DMS153 treated with DMSO at 0.1 percent for 48 hours (cell line): ENCODE measurements around the gene ORAI3.
A peak's percentile ranks its signal among the peaks of the same experiment; 100 is the strongest.
"Not testable (repeated sequence)": the region's sequence is repeated elsewhere in the genome, so short reads cannot be mapped to it uniquely, and the experiment has no call there.

ENCODE experiments used
- DNase-seq: peaks from one replicate; lab custom pipeline; 2025; ENCODE audit not compliant: unreplicated experiment; lab: John Stamatoyannopoulos, UW

ORAI3 gene

DNA sequence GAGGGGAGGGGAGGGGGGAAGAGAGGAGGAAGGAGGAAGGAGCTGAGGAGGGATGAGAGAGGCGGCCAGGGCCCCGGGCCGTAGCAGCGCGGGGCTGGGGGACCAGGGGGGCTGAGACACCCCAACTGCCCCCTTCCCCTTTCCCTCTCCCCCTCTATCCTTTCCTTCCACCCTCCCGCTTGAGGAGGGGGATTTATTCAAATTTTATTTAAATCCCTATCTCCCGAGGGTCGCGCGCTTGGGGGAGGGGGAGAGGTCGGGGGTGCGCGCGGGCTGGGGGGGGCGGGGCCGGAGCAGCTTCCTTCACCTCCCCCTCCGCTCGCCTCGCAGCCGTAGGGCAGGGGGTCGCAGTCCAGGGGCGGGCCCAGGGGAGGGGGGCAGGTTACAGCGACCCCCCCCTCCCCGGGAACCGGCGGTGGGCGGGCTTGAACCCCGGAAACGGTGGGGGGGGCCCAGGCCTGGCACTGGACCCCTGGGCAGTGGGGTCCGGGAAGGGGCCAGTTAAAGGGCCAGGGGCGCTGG is 25.3 kb upstream of the ORAI3 start, which contains the start of gene FBXL19:
TSS of gene FBXL19 (plus strand) at position 19 of the 522 bp plus-strand sequence. CDS start 2,183 bp downstream, outside the sequence.
- no peak for DNase-seq

DNA sequence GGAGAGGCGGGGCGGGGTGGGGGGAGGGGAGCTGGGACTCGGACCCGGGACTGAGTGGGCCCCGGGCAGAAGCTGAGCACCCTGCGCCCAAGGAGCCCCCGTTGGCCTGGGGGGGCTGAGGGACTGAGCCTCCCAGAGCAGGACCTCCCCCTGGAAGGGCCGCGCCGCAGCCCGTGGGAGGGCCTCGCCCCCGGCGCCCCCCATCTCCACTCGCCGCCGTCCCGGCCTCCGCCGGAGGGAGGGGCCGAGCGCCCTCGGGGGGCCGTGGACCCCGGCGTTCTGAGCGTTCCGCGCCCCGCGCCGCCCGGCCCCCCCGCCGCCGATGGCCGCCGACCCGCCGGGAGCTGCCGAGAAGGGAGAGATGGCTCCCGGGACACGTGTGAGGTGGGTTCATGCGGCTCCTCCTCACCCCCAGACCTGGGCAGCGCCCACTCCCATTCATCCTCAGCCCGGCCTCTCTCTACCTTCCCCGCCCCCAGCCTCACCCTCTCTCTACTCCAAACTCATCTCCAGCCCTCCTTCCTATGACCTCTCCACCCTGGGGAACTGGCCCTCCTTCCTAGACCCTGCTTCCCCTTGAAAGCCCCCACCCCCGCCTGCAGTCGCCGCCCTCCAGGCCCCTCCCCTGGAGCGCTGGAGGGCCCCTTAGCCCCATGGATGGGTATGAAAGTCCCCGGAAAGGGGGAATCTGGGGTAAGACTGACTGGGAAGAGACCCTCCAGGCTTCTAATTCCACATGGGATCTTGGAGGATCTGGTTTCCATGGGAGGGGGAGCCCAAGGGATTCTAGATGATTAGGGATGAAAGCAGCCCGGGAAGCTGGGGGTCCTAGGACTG is 24.6 kb upstream of the ORAI3 start:
- no peak for DNase-seq

DNA sequence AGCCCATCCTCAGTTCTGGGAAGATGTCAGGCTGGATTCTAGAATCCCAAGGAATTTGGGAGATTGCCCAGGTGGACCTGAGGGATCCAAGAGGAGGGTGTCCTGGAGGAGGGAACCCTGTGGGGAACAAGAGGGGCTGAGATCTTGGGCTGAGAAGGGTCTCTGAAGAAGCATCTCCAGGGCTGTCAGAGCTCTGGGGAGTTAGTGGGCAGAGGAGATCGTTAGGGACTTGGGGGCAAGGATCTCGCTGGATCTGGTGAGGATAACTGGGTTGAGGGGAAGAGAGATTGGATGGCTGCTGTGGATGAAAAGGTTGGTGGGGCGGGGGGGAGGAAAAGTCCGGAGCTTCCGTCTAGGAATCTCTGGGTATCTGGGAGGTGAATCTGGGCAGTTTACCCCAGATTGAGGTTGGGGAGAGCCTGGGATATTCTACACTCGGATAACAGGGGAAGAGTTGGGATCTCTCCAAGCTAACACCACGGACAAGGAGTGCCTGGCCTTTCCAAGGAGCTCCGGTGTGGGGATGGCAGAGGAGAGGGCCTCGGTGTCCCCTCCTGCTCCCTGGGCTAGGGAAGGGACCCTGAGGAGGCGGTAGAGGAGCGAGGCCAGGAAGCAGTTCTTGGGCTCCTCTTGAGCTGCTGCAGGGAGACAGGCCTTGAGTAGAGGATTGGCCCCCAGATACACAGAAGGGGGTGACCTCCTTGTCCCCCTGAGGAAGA is 23.8 kb upstream of the ORAI3 start:
- DNase-seq = no peak

DNA sequence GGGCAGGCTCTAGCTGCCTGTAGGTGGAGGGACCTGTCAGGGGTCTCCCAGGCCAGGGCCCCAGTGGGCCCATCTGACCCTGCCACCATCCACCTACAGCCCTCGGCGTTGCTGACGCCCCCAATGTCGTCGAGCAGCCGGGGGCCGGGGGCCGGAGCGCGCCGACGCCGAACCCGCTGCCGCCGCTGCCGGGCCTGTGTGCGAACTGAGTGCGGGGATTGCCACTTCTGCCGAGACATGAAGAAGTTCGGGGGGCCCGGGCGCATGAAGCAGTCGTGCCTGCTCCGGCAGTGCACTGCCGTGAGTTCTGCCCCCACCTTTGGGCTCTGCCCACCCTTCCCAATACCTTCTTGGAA is 23.3 kb upstream of the ORAI3 start:
- DNase-seq = no peak

DNA sequence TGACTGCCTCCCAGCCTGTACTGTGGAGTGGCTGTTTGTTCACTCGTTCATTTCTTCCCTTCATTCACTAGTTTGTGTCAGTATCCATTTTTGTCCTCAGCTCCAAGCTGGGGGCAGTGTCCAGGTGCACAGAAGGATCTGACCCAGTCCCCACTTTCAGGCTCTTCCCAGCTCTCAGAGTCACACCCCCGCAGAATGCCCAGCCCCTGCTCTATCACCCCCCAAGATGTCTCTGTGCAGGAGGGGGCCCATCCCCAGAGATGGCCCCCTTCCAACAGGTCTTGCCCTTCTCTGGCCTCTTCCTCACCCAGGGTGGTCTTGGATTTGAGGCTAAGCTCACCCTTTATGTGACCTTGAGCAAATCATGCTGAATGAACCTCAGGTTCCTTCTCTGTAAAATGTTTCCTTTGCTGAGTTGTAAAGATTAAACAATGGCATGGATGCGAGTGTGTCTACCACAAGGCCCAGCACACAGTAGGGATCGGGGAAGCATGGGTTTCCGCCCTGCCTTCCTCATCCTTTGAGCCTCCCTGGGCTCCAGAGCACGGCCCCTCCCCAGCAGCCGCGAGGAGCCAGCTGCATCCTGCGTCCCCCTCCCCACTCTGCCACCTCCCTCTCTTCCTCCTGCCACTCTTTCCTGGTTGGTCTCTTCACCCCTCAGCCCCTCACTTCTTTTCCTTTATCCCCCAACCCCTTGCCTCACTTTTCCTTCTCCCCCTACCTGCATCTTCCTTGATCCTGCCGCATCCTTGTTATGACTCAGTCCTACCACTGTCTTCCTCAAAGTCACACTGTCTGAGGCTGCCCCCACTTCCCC is 22.7 kb upstream of the ORAI3 start:
- DNase-seq = no peak

DNA sequence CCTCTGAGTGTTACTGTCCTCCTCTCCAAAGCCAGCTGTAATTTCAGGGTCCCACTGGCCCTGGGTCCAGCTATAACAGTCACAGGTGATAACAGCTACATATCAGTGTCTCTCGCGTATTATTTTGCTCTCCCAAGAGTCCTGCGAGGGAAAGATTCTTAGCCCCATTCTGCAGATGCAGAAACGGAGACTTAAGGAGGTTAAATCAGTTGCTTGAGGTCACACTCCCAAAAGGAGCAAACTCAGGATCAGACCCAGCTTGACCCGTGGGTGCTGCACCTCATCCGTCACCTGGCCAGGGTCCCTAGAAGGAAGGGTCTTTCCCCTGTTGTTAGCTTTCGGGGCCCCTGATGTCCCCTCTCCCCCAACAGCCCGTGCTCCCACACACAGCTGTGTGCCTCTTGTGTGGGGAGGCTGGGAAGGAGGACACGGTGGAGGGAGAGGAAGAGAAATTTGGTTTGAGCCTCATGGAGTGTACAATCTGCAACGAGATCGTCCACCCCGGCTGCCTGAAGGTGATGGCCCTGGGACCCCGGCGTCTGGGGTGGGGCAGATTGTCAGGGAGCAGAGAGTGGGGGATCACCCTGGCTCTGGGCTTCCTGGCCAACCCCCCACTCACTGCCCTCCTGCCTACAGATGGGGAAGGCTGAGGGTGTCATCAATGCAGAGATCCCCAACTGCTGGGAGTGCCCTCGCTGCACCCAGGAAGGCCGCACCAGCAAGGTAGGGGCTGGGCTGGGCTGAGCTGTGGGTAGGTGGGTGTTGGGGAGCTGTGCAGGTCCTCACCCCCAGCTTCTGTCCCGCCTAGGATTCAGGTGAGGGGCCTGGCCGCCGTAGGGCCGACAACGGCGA is 21.7 kb upstream of the ORAI3 start:
- DNase-seq = no peak

DNA sequence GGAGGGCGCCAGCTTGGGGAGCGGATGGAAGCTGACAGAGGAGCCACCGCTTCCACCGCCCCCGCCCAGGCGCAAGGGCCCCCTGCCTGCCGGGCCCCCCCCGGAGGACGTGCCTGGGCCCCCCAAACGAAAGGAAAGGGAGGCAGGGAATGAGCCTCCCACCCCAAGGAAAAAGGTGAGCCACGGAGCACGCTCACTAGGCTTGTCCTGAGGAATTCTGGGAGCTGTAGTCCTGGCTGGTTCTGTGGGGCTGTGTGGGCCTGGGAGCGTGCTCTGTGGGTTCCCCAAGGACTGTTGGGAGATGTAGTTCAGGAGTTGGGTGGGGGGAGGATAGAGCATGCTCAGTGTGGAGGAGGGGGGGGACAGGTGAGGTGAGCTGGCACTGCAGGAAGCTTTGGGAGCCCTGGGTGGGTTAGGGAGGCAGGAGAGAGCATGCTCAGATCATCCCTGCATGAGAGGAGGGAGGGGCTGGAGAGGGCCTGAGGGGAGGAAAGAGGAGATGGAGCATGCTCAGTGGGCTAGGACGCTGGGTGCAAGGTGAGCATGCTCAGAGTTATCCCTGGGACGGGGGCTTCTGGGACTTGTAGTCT is 21.0 kb upstream of the ORAI3 start:
- peak; percentile 90 for DNase-seq

DNA sequence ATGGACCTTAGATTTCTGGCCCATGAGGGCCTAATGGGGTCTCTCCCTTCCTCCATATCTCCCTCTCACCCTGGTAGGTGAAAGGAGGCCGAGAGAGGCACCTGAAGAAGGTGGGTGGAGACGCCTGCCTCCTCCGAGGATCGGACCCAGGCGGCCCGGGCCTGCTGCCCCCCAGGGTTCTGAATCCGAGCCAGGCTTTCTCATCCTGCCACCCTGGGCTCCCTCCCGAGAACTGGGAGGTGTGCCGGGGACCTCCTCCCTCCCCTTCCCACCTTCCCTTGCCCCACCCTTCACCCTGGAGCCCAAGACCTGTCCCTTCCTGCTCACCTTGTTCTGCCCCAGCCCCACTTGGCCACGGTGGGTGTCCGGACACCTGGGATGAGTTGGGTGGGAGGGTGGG is 20.5 kb upstream of the ORAI3 start:
- DNase-seq = no peak

DNA sequence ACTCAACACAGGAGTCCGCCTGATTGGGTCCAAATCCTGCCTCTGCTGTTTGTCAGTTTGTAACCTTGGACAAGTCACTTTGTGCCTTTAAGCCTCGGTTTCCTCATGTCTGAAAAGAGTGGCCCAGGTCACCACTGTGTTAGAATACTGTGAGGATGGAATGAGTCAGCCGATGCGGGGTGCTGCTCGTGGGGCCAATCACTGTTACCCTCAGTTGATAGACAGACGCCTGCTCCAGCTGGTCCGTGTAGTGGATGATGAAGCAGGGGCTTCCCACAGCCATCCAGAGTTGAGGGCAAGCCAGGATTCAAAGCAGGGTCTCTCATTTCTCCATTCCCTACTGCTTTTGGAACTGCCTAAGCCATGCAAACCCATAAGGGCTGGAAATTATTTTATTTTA is 19.7 kb upstream of the ORAI3 start:
- no peak for DNase-seq

DNA sequence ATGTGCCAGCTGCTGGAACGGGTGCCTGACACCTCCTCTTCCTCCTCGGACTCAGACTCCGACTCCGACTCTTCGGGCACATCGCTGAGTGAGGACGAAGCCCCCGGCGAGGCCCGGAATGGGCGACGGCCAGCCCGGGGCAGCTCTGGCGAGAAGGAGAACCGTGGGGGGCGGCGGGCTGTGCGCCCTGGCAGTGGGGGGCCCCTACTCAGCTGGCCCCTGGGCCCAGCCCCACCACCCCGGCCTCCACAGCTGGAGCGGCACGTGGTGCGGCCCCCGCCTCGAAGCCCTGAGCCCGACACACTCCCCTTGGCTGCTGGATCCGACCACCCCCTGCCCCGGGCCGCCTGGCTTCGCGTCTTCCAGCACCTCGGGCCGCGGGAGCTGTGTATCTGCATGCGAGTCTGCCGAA is 18.7 kb upstream of the ORAI3 start:
- no peak for DNase-seq

DNA sequence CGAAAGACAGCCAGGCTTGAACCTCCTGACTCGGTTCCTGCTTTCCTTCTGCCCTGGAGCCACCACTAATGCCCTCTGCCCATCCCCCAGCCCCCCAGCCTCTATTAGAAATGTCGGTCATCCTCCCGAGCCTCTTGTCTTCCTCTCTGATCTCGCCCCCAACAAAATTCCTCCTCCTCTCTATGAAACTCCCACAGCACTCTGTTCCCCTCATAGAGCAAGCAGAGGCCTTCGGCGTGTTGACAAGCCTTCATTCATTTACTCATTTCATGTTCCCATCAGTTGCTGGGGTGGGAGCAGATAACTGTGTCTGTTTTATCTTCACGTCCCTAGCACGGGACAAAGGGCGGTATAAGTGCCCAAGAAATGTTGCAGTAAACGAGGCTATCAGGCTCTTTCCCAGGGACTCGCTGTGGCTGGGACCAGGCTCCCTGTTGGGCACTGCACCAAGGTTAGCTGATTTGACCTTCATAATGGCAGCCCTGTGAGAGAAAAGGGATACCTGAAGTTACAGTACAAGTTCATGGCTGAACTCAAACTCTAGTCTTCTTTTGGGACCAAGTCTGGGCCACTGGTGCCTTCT is 17.7 kb upstream of the ORAI3 start:
- no peak for DNase-seq

DNA sequence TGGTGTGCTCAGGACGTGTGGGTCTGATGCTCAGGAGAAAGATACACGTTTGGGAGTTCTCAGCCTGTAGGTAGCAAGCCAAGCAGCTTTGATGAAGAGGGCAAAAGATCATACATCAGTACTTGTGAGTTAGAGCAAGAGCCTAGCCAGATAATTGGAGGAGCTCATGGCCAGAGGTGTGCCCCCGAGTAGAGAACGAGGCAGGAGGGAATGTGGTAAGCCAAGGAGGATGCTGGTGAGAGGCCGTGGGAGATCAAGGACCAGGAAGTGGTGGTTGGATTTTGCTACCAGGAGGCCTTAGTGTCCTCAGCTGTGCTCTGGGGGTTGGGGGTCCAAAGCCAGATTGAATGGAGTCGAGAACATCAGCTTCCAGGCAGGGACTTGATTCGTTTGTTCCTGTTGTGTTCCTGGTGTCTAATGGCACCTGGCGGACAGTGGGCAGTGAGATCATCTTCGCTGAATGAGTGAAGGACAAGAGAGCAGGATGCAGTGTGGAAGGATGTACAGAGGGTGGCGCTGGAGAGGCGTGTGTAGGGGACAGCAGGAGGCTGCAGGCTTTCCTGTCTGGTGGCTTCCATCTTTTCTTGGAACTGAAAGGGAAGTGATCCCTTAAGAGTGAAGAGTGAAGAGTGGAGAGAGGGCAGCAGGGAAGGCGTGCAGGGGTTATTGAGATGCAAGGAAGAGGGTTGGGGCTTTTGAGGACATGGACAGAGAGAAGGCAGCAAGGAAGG is 13.9 kb upstream of the ORAI3 start:
- DNase-seq = no peak

DNA sequence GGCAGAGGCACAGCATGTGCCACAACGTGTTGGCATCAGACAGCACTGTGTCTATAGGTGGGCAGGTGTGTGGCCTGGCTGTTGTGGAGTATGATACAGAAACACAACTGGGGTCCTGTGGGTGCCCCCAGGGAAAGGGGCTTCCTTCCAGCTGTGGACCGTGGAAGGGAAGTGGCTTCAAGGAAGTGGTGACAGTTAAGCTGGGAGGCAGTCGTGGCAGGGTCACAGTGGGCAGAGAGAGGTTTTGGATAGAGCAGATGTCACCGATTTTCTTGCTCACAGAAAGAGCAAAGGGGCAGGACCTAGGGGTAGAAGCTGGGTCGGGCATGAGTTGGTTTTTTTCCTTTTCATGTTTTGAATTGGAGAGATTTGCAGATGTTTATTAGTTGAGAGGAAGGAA is 11.2 kb upstream of the ORAI3 start:
- no peak for DNase-seq

DNA sequence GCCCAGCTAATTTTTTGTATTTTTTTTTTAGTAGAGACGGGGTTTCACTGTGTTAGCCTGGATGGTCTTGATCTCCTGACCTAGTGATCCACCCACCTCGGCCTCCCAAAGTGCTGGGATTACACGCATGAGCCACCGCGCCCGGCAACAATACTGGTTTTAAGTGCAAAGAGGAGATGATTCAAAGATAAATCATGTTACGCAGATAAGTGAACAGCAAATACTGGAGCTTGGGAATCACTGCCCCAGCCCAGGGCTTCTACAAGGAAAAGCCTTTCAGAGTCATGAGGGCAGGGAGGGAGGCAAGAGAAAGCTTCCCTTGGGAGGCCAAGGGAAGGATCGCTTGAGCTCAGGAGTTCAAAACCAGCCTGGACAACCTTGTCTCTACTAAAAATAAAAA is 9.3 kb upstream of the ORAI3 start:
- DNase-seq = not testable (repeated sequence)

DNA sequence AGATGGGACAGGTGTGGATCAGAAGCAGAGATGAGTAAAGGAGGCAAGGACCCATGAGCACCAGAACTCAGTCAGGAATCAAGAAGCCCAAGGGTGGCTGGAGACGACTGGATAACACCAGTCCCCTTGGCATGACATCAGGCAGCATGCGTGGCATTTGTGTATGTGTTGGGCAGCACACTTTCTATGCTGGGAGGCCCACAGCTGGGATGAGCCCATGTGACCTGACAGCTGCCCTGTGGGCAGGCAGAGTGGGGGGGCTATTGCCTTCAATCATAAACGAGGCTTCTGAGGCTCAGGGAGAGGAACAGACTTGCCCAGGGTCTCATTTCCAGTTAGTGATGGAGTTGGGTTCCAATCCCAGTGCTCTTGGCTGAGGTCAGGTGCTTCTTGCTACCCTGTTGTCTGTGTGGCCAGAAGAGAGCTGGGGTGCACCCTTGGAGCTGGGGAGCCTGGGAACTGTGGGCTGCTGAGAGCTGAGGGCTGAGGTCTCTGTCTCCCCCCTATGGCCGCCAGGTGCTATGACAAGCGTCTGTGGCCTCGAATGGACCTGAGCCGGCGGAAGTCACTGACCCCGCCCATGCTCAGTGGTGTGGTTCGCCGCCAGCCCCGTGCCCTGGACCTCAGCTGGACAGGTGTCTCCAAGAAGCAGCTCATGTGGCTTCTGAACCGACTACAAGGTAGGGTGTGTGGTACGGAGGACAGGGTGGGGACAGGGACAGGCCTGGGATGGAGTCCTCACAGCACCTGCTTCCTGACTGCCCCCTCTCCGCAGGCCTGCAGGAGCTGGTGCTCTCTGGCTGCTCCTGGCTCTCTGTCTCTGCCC is 7.1 kb upstream of the ORAI3 start:
- peak; percentile 42 for DNase-seq

DNA sequence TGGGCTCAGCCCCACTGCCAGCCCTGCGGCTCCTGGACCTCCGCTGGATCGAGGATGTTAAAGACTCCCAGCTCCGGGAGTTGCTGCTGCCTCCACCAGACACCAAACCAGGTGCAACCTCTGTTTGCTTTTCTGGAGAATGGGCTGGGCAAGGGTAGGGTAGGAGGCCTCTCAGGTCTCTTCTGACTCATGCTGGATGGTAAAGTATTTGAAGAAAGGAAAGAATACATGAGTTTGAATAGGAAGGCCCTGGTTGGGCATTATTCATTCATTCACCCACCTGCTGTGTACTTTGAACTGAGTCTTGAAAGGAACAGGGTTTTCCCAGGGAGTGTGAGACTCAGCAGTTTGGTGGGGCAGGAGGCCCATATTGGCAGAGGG is 6.5 kb upstream of the ORAI3 start:
- no peak for DNase-seq

DNA sequence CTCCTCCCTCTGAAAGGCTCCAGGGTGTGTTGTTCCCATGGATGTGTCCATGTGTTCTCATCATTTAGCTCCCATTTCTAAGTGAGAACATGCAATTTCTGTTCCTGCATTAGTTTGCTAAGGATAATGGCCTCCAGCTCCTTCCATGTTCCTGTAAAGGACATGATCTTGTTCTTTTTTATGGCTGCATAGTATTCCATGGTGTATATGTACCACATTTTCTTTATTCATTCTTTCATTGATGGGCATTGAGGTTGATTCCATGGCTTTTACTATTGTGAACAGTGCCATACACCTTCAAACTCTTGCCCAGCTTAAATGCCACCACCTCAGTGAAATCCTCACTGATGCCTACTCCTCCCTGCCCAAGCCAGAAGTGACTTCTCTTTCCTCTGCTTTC is 4.5 kb upstream of the ORAI3 start:
- no peak for DNase-seq
